H1 (cell line): ENCODE results near the gene SNRK. TPM values are rescaled to one million over a fixed set of nuclear protein-coding genes. Genes with fewer than 3 reads are reported as not detected.

ENCODE experiments used
- CTBP2 ChIP-seq: IDR thresholded peaks from 2 replicates; pipeline ENCODE4 v1.7.0; 2011; ENCODE audit warnings: borderline replicate concordance, mild to moderate bottlenecking, moderate library complexity, mixed read lengths, low read length; ENCODE audit not compliant: insufficient read depth, insufficient read length
- polyA plus RNA-seq, 7 experiments: library from polyadenylated mRNA; depleted of rRNA in 3 of 7; stranded (reverse) in 5 of 7; unstranded in 2 of 7; fragments of >200 nt in 5 of 7; fragments of 200-250 nt in 2 of 7; gene quantifications; 1 replicate in 5 of 7; 2 replicates in 1 of 7; 4 replicates in 1 of 7; pipeline versions ENCODE4 v1.2.1 to v1.2.3, GENCODE V29; 2011 to 2013; ENCODE audit warnings: missing spikeins in 2 of 7, mixed read lengths in 2 of 7
- total RNA-seq: library from RNA; stranded (reverse); fragmentation: NEBNext Ultra II Directional; extraction: Animal tissue kit (Norgen Biotek cat#: 25700); gene quantifications from 2 replicates; pipeline ENCODE4 v1.2.1, GENCODE V29; 2021

The SNRK gene
- total and polyA plus RNA-seq, 2 of the 8 experiments (the other 6 are each of a cell fraction or from before 2014, with no cell fraction given): 4.4 to 11.7 TPM

DNA sequence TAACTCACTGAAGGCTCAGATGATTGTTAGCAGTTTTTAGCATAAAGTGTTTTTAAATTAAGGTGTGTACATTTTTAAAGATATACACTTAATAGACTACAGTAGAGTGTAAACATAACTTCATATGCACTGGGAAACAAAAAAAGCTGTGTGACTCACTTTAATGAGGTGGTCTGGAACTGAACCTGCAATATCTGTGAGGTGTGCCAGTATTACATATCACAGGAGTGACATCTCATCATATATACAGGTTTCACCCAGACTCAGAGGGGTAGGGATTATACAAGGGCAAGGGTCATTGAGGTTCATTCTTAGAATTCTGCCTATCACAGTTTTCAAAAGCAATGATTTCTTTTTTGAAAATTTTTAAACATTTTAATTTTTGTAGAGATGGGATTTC, 7.3 kb upstream of the SNRK start (continued):
- no peak for TF ChIP-seq CTBP2
- TF ChIP-seq, all 59 proteins: peak for 0
